Endometrial microvascular endothelial cells (primary cell): ENCODE results near the gene ANKRD30A. TPM values are rescaled to one million over a fixed set of nuclear protein-coding genes. Genes with fewer than 3 reads are reported as not detected.
"Not testable (repeated sequence)": the region's sequence is repeated elsewhere in the genome, so short reads cannot be mapped to it uniquely, and the experiment has no call there.

ENCODE experiments used
- in situ Hi-C: cut with HindIII; loops from 2 replicates; pipeline ENCODE4 v1.10.0; 2017; ENCODE audit warnings: low sequenced_read_pairs, low pct_unique_long_range_greater_than_20kb; ENCODE audit errors: inconsistent ontology term
- total RNA-seq: library from RNA; depleted of rRNA; stranded (reverse); fragments of >200 nt; gene quantifications from one replicate; pipeline ENCODE4 v1.2.3, GENCODE V29; 2015; ENCODE audit errors: inconsistent ontology term

Gene ANKRD30A
- not detected for total RNA-seq

GRCh38 chr10:37125191-37125732, at the start of gene ANKRD30A:
TSS of gene ANKRD30A (plus strand) at chr10:37125598. CDS start at chr10:37125788, 190 bp downstream.
- in situ Hi-C loops: no loop called here

DNA sequence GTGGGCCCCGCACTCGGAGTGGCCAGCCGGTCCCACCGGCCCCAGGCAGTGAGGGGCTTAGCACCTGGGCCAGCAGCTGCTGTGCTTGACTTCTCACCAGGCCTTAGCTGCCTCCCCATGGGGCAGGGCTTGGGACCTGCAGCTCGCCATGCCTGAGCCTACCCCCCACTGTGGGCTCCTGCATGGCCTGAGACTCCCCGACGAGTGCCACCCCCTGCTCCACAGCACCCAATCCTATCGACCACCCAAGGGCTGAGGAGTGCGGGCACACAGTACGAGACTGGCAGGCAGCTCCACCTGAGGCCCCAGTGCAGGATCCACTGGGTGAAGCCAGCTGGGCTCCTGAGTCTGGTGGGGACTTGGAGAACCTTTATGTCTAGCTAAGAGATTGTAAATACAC, 49.3 kb upstream of the ANKRD30A start:
- in situ Hi-C loops: not testable (repeated sequence)

DNA sequence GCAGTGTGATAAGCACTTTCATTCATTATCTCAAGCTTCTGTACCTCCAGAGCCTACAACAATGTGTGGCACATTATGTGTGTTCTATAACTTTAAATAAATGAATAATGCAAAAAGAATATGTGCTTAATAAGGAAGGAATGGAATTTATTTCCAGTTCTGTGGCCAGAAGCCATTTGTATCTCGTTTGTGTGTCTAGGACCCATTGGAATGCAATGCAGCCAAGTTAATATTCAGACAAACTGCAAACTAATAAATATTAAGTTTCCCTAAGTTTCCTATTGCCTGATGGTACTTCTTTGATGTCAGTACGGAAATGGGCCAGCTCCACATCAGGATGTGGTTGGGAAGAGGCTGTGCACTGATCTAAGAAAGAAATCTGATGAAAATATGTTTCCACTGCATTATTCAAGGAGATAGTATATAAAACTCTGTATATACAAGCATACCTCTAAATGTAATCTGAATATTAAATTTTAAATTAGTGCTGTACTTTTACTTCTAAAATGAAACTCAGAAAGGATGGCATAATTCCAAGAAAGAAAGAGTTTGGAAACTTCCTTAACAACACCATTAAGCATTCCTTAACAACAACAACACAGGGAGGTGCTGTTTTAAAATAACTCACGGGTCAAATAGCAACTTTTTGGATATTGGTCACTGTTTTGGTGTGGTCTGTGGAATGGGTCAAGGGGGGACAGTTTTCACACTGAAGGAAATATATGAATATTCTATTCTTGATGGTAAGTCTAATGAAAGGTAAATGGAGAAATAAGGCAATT, 29.4 kb upstream of the ANKRD30A start:
- in situ Hi-C loops: no loop called here

GRCh38 chr10:37101261-37101660, 24.1 kb upstream of the ANKRD30A start:
- in situ Hi-C loops: no loop called here

DNA sequence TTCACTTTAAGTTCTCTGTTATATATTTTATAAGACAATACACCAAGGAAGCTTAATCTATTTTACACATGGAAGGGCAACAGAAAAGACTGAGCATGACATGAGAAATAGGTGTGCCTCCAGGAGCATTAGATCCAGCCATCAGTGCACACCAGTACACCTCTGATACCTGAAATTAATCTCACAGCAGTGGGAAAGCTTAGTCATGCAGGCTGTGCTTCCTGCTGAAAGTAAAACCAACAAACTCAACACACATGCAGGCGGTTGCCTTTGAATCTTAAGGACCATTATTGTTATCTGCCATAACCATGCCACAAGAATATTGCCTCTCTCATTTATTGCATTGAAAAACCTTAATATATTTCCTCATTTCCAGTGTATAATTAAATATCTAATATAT, 16.4 kb upstream of the ANKRD30A start:
- in situ Hi-C loops: no loop called here

GRCh38 chr10:37124532-37124931, 866 bp upstream of the ANKRD30A start:
- in situ Hi-C loops: no loop called here

DNA sequence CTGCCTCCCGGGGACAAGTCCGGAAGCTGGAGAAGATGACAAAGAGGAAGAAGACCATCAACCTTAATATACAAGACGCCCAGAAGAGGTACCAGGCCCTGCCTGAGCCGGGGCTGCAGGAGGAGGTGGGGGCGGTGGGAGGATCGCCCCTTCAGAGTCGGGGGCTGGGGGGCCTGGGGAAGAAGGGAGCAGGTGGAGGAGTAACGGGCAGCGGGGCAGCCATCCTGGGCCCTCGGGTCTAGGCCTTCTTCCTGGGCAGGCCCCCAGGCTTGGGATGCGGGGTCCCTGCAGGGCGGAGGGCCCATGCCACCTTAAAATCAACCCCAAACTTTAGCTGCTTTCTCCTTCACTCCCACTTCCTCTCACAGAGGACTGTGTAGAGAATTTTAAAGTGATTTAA, 523 bp downstream of the ANKRD30A start:
- in situ Hi-C loops: no loop called here

DNA sequence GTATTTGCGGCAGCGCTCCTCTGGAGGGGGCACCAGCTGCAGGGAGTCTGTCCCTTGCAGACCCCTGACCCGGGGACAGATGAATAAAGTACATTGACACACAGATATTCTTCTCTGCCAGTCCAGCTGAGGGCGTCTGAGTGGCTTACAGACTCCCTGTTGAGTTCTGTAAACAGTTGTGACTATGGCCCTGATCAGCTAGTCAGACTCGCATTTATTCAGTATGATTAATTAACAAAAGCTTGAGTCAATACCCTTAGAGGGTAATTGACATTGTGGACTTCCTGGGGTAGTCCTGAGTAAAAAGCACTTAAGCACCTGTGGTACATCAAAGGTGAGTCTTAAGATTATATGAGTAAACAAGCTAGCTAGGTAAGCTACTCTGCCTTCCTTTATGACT, 21.0 kb downstream of the ANKRD30A start:
- in situ Hi-C loops: no loop called here

GRCh38 chr10:37162430-37162829, 37.0 kb downstream of the ANKRD30A start:
- in situ Hi-C loops: not testable (repeated sequence)

- in situ Hi-C loops: not testable (repeated sequence)
Measured at GRCh38 chr10:37171945-37172344, 46.5 kb downstream of the ANKRD30A start.

DNA sequence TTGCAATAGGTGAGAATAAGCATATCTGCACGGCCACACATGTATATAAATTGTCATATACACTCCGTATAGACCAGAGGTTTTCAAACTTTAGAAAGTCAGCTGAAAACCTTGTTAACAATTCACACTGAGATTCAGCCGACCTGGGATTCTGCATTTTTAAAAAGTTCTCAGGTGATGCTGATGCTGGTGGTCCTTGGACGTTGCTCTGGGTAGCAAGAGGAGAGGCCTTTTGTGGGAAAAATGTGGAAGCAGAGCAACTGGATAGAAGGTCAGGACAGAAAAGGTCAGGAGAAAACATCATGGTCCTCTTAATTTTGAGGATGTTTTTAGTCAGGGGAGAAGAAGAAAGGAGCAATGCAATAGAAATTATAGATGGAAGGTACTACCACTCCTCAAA, 52.9 kb downstream of the ANKRD30A start:
- in situ Hi-C loops: not testable (repeated sequence)

DNA sequence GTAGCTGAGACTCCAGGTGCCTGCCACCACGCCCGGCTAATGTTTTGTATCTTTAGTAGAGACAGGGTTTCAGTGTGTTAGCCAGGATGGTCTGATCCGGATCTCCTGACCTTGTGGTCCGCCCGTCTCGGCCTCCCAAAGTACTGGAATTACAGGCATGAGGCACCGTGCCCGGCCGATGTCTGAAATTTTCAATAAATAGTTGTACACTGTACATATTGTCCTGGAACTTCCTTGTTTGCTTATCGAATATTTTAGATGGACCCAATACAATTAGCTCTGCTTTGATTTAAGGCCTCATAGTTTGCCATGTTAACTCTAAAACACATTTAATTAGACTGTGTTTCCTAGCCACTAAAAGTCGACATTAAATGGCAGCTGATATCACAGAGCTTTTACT, 57.3 kb downstream of the ANKRD30A start:
- in situ Hi-C loops: not testable (repeated sequence)

- in situ Hi-C loops: no loop called here
Measured at GRCh38 chr10:37206132-37206531, 80.7 kb downstream of the ANKRD30A start.

GRCh38 chr10:37220866-37221265, 95.5 kb downstream of the ANKRD30A start:
- in situ Hi-C loops: no loop called here

DNA sequence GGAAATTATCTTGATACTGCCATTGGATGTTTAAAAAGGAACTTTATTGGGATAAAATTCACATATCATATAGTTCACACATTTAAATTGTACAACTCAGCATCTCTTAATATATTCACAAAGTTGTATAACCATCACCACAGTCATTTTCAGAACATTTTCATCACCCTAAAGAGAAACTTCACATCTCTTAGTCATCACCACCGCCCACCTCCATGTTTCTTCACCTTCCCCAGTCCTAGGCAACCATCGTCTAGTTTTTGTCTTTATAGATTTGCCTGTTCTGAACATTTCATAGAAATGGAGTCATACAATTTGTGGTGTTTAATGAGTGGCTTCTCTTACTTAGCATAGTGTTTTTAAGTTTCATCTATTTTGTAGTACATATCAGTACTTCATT, 96.6 kb downstream of the ANKRD30A start:
- in situ Hi-C loops: no loop called here

GRCh38 chr10:37225163-37225562, 99.8 kb downstream of the ANKRD30A start:
- in situ Hi-C loops: no loop called here

DNA sequence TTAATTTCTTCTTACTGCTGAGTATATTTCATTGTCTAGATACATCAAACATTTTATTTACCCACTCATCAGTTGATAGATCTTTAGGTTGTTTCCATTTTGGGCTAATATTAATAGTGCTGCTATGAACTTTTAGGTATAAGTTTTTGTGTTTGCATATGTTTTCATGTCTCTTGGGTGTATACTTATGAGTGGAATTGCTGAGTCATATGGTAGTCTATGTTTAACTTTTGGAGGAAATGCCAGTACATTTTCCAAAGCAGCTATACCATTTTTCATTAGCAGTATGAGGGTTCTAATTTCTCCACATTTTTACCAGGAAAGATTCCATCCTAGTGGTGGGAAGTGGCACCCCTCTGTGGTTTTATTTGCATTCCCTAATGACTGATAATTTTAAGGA, 101.1 kb downstream of the ANKRD30A start:
- in situ Hi-C loops: no loop called here

- in situ Hi-C loops: no loop called here
Measured at GRCh38 chr10:37234692-37235091, 109.3 kb downstream of the ANKRD30A start.

DNA sequence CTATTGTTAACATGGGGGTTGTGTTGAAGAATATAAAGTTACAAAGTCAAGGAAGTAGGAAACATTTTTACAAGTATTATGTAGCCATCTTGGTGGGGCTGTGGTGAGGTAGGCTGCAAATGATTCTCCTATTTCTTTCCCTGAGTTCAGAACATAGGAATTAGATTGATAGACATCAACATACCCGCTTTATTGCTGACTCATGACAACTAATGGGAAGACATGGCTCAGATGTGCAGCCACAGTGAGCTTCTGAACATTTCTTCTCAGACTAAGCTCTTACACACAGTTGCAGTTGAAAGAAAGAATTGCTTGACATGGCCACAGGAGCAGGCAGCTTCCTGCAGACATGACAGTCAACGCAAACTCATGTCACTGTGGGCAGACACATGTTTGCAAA, 110.7 kb downstream of the ANKRD30A start:
- in situ Hi-C loops: no loop called here

- in situ Hi-C loops: no loop called here
Measured at GRCh38 chr10:37240223-37240622, 114.8 kb downstream of the ANKRD30A start.

DNA sequence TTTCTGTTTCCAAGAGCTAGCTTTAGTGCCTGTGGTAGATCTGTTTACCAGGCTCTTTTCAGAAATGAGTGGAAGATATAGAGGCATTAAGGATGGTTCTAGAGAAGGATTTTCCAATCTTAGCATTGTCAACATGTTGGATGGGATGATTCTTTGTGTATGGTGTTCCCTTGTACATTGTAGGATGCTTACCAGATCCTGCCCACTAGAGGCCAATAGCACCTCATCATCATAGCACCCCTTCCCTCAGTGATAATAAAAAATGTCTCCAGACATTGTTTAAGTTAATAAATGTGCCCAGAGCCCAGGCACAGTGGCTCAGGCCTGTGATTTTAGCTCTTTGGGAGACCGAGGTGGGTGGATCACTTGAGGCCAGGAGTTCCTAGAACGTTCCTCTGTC, 121.2 kb downstream of the ANKRD30A start:
- in situ Hi-C loops: no loop called here
